Upper lobe of right lung (tissue), 1 donor: ENCODE measurements around the gene LHFPL3. TPM values are rescaled to one million over a fixed set of nuclear protein-coding genes. Genes with fewer than 3 reads are reported as not detected.

Source experiments
- ATAC-seq: fragments of 200-7000 bp; cut with Tn5 transposase; one replicate; pipeline ENCODE4 v1.9.1; 2020; ENCODE audit warnings: mild to moderate bottlenecking, moderate library complexity
- DNase-seq: peaks from one replicate; pipeline ENCODE4 v3.0.0-alpha.2; 2020
- H3K27ac ChIP-seq: fragments of 200-600 bp; one replicate; pipeline ENCODE4 v1.8.0; 2022
- H3K27me3 ChIP-seq: fragments of 200-600 bp; one replicate; pipeline ENCODE4 v1.8.0; 2022; ENCODE audit warnings: mild to moderate bottlenecking
- H3K36me3 ChIP-seq: fragments of 200-600 bp; one replicate; pipeline ENCODE4 v1.8.0; 2022
- H3K4me1 ChIP-seq: fragments of 200-600 bp; one replicate; pipeline ENCODE4 v1.8.0; 2022
- H3K4me3 ChIP-seq: fragments of 200-600 bp; one replicate; pipeline ENCODE4 v1.8.0; 2022; ENCODE audit warnings: mild to moderate bottlenecking
- H3K9me3 ChIP-seq: fragments of 200-600 bp; one replicate; pipeline ENCODE4 v1.8.0; 2022
- intact Hi-C: fragments of 100-400 bp; cut with DNase I; formaldehyde crosslinking; loops from one replicate; pipeline ENCODE4 v1.11.0; 2022
- total RNA-seq: library from RNA; stranded (reverse); fragmentation: NEBNext Ultra II Directional; extraction: Animal tissue kit (Norgen Biotek cat#: 25700); gene quantifications from one replicate; pipeline ENCODE4 v1.2.1, GENCODE V29; 2021
- TF ChIP-seq, protein P1 (sequence below): fragments of 200-600 bp; IDR thresholded peaks from one replicate; pipeline ENCODE4 v1.8.0; 2022; ENCODE audit warnings: antibody characterized with exemption
- donor health status: DM: no; HTN: yes; CAD: no; lungs with severe emphysema.

Gene LHFPL3
- total RNA-seq, 1 donor from 2014 or later: not detected

DNA sequence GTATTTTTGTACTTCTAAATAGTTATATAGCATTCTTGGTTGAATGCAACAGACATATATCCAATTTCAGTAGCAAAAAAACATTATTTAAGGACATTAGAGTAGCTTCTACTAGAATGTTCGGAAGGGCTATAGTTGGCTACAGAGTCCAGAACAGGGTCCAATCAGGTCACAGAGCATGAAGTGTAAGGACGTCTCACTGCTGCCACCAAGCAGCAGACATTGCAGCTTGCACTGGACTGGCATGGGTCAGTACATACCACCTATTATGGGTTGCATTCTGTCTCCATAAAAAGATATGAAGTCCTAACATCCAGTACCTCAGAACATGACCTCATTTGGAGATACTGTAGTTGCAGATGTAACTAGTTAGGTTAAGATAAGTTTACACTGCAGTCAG lies 87.3 kb downstream of the LHFPL3 start:
- intact Hi-C loops: no loop called here
- Histone ChIP-seq H3K27ac (no peak overlapping the region), H3K9me3 (no peaks in the 10 kb centered on the region), H3K36me3 (no peaks in the 10 kb centered on the region), H3K4me3 (no peak overlapping the region), H3K27me3 (no peaks in the 10 kb centered on the region), H3K4me1 (no peaks in the 10 kb centered on the region)
- ATAC-seq (no peak), DNase-seq (no peak)
- TF ChIP-seq, protein P1, sequence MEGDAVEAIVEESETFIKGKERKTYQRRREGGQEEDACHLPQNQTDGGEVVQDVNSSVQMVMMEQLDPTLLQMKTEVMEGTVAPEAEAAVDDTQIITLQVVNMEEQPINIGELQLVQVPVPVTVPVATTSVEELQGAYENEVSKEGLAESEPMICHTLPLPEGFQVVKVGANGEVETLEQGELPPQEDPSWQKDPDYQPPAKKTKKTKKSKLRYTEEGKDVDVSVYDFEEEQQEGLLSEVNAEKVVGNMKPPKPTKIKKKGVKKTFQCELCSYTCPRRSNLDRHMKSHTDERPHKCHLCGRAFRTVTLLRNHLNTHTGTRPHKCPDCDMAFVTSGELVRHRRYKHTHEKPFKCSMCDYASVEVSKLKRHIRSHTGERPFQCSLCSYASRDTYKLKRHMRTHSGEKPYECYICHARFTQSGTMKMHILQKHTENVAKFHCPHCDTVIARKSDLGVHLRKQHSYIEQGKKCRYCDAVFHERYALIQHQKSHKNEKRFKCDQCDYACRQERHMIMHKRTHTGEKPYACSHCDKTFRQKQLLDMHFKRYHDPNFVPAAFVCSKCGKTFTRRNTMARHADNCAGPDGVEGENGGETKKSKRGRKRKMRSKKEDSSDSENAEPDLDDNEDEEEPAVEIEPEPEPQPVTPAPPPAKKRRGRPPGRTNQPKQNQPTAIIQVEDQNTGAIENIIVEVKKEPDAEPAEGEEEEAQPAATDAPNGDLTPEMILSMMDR: no peak

DNA sequence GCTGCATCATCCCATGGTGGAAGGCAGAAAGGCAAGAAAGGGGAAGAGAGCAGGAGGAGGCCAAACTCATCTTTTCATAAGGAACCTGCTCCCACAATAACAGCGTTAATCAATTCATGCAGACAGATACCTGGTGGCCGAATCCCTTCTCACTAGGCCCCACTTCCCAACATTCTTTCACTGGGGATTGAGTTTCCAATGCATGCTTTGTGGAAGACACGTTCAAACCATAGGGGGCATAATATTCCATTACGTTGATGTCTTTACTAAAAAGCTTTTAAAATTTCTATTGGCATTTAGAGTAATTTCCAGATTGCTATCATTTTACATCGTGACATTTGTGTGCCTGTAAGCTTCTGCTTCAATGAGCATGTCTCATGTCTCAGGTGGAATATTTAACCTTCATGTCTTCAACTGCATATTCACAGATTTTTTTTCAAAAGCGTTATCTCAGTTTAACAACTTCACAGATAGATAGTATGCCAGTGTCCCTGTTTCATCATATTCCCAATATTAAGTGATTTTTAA lies 88.5 kb downstream of the LHFPL3 start:
- no peak for ATAC-seq
- intact Hi-C loops: no loop called here

DNA sequence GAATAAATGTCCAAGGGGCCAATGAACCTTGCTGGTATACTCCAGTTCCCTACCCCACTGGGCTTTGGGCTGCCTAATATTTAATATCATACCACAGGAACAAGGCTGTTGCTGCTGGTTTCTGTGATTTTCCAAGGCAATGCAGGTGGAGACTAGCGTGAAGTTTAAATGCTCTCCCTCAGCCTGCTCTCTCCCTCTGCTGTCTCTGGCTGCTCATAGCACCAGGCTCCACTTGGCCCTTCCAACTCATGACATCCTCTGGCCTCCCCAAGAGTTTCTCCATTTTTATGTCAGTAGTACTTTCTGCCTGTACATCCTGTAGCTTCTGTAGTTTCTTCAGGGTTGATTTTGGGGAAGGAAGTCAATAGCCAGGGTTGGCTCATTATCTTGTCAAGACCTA lies 103.5 kb downstream of the LHFPL3 start:
- ATAC-seq: no peak
- intact Hi-C loops: no loop called here
- no peak for DNase-seq
- Histone ChIP-seq H3K4me3 (no peak overlapping the region), H3K4me1 (no peaks in the 10 kb centered on the region), H3K36me3 (no peaks in the 10 kb centered on the region), H3K9me3 (no peaks in the 10 kb centered on the region), H3K27me3 (no peaks in the 10 kb centered on the region), H3K27ac (no peak overlapping the region)
- TF ChIP-seq, protein P1: no peak

More for the DNA sequence above, 88.5 kb downstream of the LHFPL3 start:
- TF ChIP-seq, protein P1: no peak
- Histone ChIP-seq H3K9me3 (no peaks in the 10 kb centered on the region), H3K4me3 (no peak overlapping the region), H3K27ac (no peak overlapping the region), H3K4me1 (no peaks in the 10 kb centered on the region), H3K27me3 (no peaks in the 10 kb centered on the region), H3K36me3 (no peaks in the 10 kb centered on the region)
- DNase-seq: no peak

DNA sequence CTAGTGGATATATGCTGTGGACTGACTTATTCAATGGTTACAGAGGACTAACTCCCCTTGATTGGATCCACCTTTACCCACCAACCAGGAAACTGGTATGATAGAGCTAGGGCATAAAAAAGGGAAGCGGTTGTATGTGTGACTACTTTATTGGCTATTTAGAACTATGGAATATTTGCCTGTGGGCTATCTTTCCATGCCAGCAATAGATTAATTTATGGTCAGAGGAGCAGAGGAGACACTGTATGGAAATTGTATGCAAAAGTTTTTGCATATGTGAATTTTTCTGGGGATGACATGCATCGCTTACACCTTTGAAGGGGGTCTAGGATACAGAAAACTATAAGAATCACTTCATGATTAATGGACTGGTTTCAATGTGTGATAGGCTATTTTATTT lies 105.7 kb downstream of the LHFPL3 start:
- ATAC-seq: no peak
- Histone ChIP-seq H3K4me3 (no peak overlapping the region), H3K27me3 (no peaks in the 10 kb centered on the region), H3K9me3 (no peaks in the 10 kb centered on the region), H3K36me3 (no peaks in the 10 kb centered on the region), H3K27ac (no peak overlapping the region), H3K4me1 (no peaks in the 10 kb centered on the region)
- TF ChIP-seq, protein P1: no peak
- intact Hi-C loops: no loop called here
- no peak for DNase-seq

DNA sequence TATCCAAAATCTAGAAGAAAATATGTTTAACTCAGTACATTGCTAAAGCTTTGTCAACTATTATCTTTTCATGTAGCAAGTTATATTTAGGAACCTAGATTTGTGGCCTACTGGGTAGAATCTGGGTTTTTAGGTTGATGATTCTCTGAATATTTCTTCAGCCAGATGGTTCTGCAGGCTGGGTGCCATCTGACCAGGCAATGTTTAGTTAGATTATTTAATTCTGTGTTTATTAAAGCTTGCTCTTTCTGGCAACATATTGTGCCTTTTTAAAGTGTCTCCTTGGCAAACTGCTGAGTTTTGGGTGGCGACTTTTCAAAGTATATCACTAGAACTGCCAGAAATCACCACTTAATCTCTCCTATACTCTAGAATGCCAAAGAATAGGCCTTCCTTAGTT lies 114.1 kb downstream of the LHFPL3 start:
- DNase-seq (no peak), ATAC-seq (no peak)
- H3K9me3 ChIP-seq: no peaks in the 10 kb centered on the region
- TF ChIP-seq, protein P1: no peak
- H3K36me3 ChIP-seq: no peaks in the 10 kb centered on the region
- intact Hi-C loops: no loop called here
- H3K4me3 ChIP-seq: no peak overlapping the region
- no peaks in the 10 kb centered on the region for H3K27me3 ChIP-seq
- H3K27ac ChIP-seq: no peak overlapping the region
- H3K4me1 ChIP-seq: no peaks in the 10 kb centered on the region

DNA sequence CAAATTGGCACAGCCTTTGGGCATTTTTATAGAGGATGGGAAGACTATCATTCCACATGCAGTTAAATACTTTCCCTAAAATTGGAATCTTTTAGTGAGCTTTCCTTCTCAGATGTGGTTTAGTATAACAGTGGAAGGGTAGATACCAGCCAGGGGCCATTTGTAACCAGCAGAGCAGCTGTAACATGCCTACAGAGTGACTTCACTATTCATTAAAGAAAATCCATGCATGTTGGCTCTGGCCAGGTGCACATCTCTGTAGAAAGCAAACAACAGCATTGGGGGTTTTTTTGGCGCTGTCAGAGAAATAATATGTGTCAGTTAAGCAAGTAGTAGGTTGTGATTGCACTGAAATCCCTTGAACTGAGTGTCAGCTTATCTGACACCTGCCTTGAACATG lies 115.6 kb downstream of the LHFPL3 start:
- DNase-seq (no peak), ATAC-seq (no peak)
- Histone ChIP-seq H3K36me3 (no peaks in the 10 kb centered on the region), H3K27me3 (no peaks in the 10 kb centered on the region), H3K9me3 (no peaks in the 10 kb centered on the region), H3K4me3 (no peak overlapping the region), H3K4me1 (no peaks in the 10 kb centered on the region), H3K27ac (no peak overlapping the region)
- intact Hi-C loops: no loop called here
- TF ChIP-seq, protein P1: no peak
